ENCODE data around the gene VSNL1.
A peak's percentile ranks its signal among the peaks of the same experiment; 100 is the strongest.

The VSNL1 gene

GRCh38 chr2:17540093-17540812 is at the start of gene VSNL1:
Gene VSNL1, plus strand, starts transcription at chr2:17540696. Its CDS starts 51,379 bp downstream, at chr2:17592075.
- peak; percentile 28 for DNase-seq (ENCODE audit: low read depth)

GRCh38 chr2:17495590-17495989 is 44.9 kb upstream of the VSNL1 start:
- no peak for DNase-seq (ENCODE audit: low read depth)

GRCh38 chr2:17497718-17498117 is 42.8 kb upstream of the VSNL1 start:
- no peak for DNase-seq (ENCODE audit: low read depth)

- DNase-seq (ENCODE audit: low read depth): no peak
Measured at GRCh38 chr2:17506736-17507616, 33.5 kb upstream of the VSNL1 start.

GRCh38 chr2:17515652-17516051 is 24.8 kb upstream of the VSNL1 start:
- DNase-seq (ENCODE audit: low read depth): no peak

GRCh38 chr2:17517481-17518211 is 22.9 kb upstream of the VSNL1 start:
- no peak for DNase-seq (ENCODE audit: low read depth)

GRCh38 chr2:17518212-17519154 is 22.0 kb upstream of the VSNL1 start, which contains the start of gene RAD51AP2:
Gene RAD51AP2, minus strand, starts transcription at chr2:17518440. Its CDS starts 25 bp downstream, at chr2:17518415.
- peak; percentile 73 for DNase-seq (ENCODE audit: low read depth)

GRCh38 chr2:17519486-17519885 is 21.0 kb upstream of the VSNL1 start:
- no peak for DNase-seq (ENCODE audit: low read depth)

GRCh38 chr2:17520761-17521160 is 19.7 kb upstream of the VSNL1 start:
- no peak for DNase-seq (ENCODE audit: low read depth)

- no peak for DNase-seq (ENCODE audit: low read depth)
Measured at GRCh38 chr2:17521621-17522020, 18.9 kb upstream of the VSNL1 start.

- DNase-seq (ENCODE audit: low read depth): no peak
Measured at GRCh38 chr2:17522303-17522702, 18.2 kb upstream of the VSNL1 start.

- DNase-seq (ENCODE audit: low read depth): no peak
Measured at GRCh38 chr2:17529771-17530170, 10.7 kb upstream of the VSNL1 start.

- no peak for DNase-seq (ENCODE audit: low read depth)
Measured at GRCh38 chr2:17533546-17533945, 7.0 kb upstream of the VSNL1 start.

GRCh38 chr2:17536416-17536815 is 4.1 kb upstream of the VSNL1 start:
- no peak for DNase-seq (ENCODE audit: low read depth)

- DNase-seq (ENCODE audit: low read depth): no peak
Measured at GRCh38 chr2:17538022-17538843, 2.3 kb upstream of the VSNL1 start.

- DNase-seq (ENCODE audit: low read depth): peak; percentile 39
Measured at GRCh38 chr2:17538844-17539554, 1.5 kb upstream of the VSNL1 start.

GRCh38 chr2:17539611-17540092 is 844 bp upstream of the VSNL1 start:
- peak; percentile 7 for DNase-seq (ENCODE audit: low read depth)

GRCh38 chr2:17540813-17541530 is 476 bp downstream of the VSNL1 start:
- no peak for DNase-seq (ENCODE audit: low read depth)

- DNase-seq (ENCODE audit: low read depth): no peak
Measured at GRCh38 chr2:17541531-17541950, 1.0 kb downstream of the VSNL1 start.

All from EH (cell line).